ENCODE measurements around the gene RFNG. TPM values are rescaled to one million over a fixed set of nuclear protein-coding genes. Genes with fewer than 3 reads are reported as not detected.

RFNG gene
- total and polyA plus RNA-seq, 2 of the 13 experiments (the other 11 are each of a cell fraction or from before 2014, with no cell fraction given) = 61.4 to 64.0 TPM

DNA sequence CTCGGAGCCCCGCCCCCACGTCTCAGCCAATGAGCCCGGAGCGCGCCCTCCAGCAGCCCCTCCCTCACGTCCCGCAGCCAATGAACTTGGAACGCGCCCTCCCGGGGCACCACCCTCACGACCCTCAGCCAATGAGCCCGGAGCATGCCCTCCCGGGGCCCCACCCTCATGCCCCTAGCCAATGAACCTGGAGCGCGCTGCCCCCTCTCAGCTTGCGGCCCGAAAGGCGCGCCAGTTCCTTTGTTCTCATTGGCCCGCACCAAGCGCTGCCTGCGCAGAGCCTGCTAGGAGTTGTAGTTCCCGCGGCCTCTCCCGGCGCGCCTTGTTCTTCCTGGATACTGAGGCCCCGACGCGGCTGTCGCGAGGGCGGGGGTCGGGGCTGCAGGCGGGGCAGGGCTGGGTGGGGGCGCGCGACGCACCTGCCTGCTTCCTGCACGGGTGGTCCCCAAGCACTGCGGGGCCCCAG is 28.6 kb downstream of the RFNG start, which contains the start of gene LRRC45 (continued):
- TF ChIP-seq AFF4 (CRISPR knock-in tag; IDR thresholded peaks at IDR 0.05) (no peak), ZMYM2 (CRISPR knock-in tag; IDR thresholded peaks at IDR 0.05) (no peak), NCOA2 (CRISPR knock-in tag; IDR thresholded peaks at IDR 0.05) (no peak), PHB2 (IDR thresholded peaks at IDR 0.05; ENCODE audit: partially characterized antibody) (no peak), DZIP1 (CRISPR knock-in tag; IDR thresholded peaks at IDR 0.05) (no peak), ZSCAN21 (CRISPR knock-in tag; IDR thresholded peaks at IDR 0.05; ENCODE audit: borderline replicate concordance) (no peak), ZNF619 (CRISPR knock-in tag; IDR thresholded peaks at IDR 0.05) (0 out of 2 replicates have a peak, but pooled peaks have one; percentile 3), HOMEZ (CRISPR knock-in tag; IDR thresholded peaks at IDR 0.05; ENCODE audit: low read depth) (no peak), ETS1 (CRISPR knock-in tag; IDR thresholded peaks at IDR 0.05) (no peak)
- TF ChIP-seq, protein P1, sequence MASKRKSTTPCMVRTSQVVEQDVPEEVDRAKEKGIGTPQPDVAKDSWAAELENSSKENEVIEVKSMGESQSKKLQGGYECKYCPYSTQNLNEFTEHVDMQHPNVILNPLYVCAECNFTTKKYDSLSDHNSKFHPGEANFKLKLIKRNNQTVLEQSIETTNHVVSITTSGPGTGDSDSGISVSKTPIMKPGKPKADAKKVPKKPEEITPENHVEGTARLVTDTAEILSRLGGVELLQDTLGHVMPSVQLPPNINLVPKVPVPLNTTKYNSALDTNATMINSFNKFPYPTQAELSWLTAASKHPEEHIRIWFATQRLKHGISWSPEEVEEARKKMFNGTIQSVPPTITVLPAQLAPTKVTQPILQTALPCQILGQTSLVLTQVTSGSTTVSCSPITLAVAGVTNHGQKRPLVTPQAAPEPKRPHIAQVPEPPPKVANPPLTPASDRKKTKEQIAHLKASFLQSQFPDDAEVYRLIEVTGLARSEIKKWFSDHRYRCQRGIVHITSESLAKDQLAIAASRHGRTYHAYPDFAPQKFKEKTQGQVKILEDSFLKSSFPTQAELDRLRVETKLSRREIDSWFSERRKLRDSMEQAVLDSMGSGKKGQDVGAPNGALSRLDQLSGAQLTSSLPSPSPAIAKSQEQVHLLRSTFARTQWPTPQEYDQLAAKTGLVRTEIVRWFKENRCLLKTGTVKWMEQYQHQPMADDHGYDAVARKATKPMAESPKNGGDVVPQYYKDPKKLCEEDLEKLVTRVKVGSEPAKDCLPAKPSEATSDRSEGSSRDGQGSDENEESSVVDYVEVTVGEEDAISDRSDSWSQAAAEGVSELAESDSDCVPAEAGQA (IDR thresholded peaks at IDR 0.05; ENCODE audit: low read depth) = 0 out of 2 replicates have a peak, but pooled peaks have one; percentile 12
- TF ChIP-seq, protein P1 (CRISPR knock-in tag; IDR thresholded peaks at IDR 0.05; ENCODE audit: borderline replicate concordance) = no peak
